ENCODE data around the gene SLIRP. TPM values are rescaled to one million over a fixed set of nuclear protein-coding genes. Genes with fewer than 3 reads are reported as not detected.

The SLIRP gene
- total and polyA plus RNA-seq, 2 experiments from 2014 or later = 246 to 425 TPM

DNA sequence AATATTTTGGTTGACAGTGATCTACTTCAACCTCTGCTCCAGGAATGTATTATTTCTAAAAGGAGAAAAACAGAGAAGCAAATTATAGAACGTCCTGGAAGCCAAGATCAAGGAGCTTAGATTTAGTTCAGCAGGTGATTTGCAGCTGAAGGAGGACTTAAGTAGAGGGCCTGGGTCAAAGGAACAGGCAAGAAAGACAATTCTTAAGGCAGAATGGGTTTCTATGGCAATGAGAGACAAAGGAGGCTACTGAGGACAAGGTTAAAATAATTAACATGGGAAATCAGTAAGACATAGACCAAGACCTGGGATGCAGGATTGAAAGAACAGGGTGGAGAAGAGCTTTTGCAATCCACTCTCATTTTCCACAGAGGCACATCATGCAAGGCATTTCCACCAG is 55.4 kb downstream of the SLIRP start:
- Histone ChIP-seq H2AFZ (no peak overlapping the region), H3K36me3 (replicated peaks; ENCODE audit: insufficient read depth, low read depth) (no peaks in the 10 kb centered on the region), H3K4me1 (ENCODE audit: insufficient read depth) (peaks cover 3% of the 10 kb centered on the region), H3K27ac (no peak overlapping the region), H3K27me3 (no peaks in the 10 kb centered on the region), H3K79me2 (peaks cover 21% of the 10 kb centered on the region), H3K9me3 (ENCODE audit: low read depth) (no peaks in the 10 kb centered on the region), H4K20me1 (ENCODE audit: insufficient read depth, poor library complexity, severe bottlenecking) (peaks cover 19% of the 10 kb centered on the region), H3K4me3 (no peak overlapping the region), H3K9me2 (replicated peaks; ENCODE audit: insufficient read depth) (no peaks in the 10 kb centered on the region), H3K4me2 (no peak overlapping the region)
- 48% methylated on average over 1 of the region's 1 CpG for WGBS (ENCODE audit: low lambda C conversion rate, missing lambda C conversion rate)
- no peak for DNase-seq (ENCODE audit: low spot score)
- TF ChIP-seq, protein P1, sequence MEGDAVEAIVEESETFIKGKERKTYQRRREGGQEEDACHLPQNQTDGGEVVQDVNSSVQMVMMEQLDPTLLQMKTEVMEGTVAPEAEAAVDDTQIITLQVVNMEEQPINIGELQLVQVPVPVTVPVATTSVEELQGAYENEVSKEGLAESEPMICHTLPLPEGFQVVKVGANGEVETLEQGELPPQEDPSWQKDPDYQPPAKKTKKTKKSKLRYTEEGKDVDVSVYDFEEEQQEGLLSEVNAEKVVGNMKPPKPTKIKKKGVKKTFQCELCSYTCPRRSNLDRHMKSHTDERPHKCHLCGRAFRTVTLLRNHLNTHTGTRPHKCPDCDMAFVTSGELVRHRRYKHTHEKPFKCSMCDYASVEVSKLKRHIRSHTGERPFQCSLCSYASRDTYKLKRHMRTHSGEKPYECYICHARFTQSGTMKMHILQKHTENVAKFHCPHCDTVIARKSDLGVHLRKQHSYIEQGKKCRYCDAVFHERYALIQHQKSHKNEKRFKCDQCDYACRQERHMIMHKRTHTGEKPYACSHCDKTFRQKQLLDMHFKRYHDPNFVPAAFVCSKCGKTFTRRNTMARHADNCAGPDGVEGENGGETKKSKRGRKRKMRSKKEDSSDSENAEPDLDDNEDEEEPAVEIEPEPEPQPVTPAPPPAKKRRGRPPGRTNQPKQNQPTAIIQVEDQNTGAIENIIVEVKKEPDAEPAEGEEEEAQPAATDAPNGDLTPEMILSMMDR (IDR thresholded peaks at IDR 0.05; ENCODE audit: poor library complexity) = no peak
- no peak for TF ChIP-seq EZH2 (IDR thresholded peaks at IDR 0.05; ENCODE audit: borderline replicate concordance)
- TF ChIP-seq EZH2phosphoT487 (IDR thresholded peaks at IDR 0.05; ENCODE audit: low read depth, severe bottlenecking, unreplicated experiment) = no peak

DNA sequence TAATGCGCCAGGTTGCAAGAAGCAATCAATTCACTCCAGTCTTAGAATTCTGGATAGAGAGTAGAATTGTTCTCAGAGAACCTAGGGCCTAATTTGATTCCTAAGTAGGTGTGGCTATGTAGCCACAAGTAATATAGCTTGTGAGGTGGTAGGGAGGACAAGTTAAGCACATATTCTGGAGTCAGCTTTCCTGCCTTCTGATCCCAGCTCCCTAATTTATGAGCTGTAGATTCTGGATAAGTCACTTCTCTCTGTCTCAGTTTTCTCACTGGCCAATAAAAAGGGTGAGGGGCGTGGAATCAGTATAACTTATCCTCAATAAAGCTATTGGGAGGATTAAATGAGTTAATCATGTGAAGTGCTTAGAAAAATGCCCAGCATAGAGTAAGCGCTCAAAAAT is 56.1 kb downstream of the SLIRP start:
- H3K9me2 ChIP-seq (replicated peaks; ENCODE audit: insufficient read depth) = no peaks in the 10 kb centered on the region
- H3K4me1 ChIP-seq (ENCODE audit: insufficient read depth) = peaks cover 3% of the 10 kb centered on the region
- no peak overlapping the region for H3K4me3 ChIP-seq
- TF ChIP-seq, protein P1 (IDR thresholded peaks at IDR 0.05; ENCODE audit: poor library complexity) = no peak
- no peak for TF ChIP-seq EZH2phosphoT487 (IDR thresholded peaks at IDR 0.05; ENCODE audit: low read depth, severe bottlenecking, unreplicated experiment)
- no peak for TF ChIP-seq EZH2 (IDR thresholded peaks at IDR 0.05; ENCODE audit: borderline replicate concordance)
- no peak overlapping the region for H3K4me2 ChIP-seq
- no peak overlapping the region for H2AFZ ChIP-seq
- 85% methylated on average over 3 of the region's 3 CpGs for WGBS (ENCODE audit: low lambda C conversion rate, missing lambda C conversion rate)
- H3K27me3 ChIP-seq = no peaks in the 10 kb centered on the region
- no peaks in the 10 kb centered on the region for H3K9me3 ChIP-seq (ENCODE audit: low read depth)
- peaks cover 12% of the 10 kb centered on the region for H4K20me1 ChIP-seq (ENCODE audit: insufficient read depth, poor library complexity, severe bottlenecking)
- H3K27ac ChIP-seq = no peak overlapping the region
- peaks cover 14% of the 10 kb centered on the region for H3K79me2 ChIP-seq
- H3K36me3 ChIP-seq (replicated peaks; ENCODE audit: insufficient read depth, low read depth) = no peaks in the 10 kb centered on the region
- DNase-seq (ENCODE audit: low spot score) = no peak

Other genes with a start within 250 kb of the SLIRP start
- 5.1 and 8.1 TPM in 2 replicates for gene ISM2, start 209.3 kb upstream of the SLIRP start, total RNA-seq
- 6.3 and 9.0 TPM in 2 replicates for gene ISM2, start 209.3 kb upstream of the SLIRP start, polyA plus RNA-seq
- 33.6 and 34.3 TPM in 2 replicates for gene SPTLC2, start 91.5 kb upstream of the SLIRP start, total RNA-seq
- 31.4 and 34.2 TPM in 2 replicates for gene SPTLC2, start 91.5 kb upstream of the SLIRP start, polyA plus RNA-seq
- 9.0 and 11.8 TPM in 2 replicates for gene ALKBH1, start 80 bp upstream of the SLIRP start, total RNA-seq
- gene ALKBH1, start 80 bp upstream of the SLIRP start, polyA plus RNA-seq = 10.1 and 13.6 TPM in 2 replicates
- 54.0 and 57.0 TPM in 2 replicates for gene SNW1, start 53.1 kb downstream of the SLIRP start, total RNA-seq
- 47.7 and 49.2 TPM in 2 replicates for gene SNW1, start 53.1 kb downstream of the SLIRP start, polyA plus RNA-seq
- 7.3 and 8.2 TPM in 2 replicates for gene ADCK1, start 92.0 kb downstream of the SLIRP start, total RNA-seq
- gene ADCK1, start 92.0 kb downstream of the SLIRP start, polyA plus RNA-seq = 10.1 and 16.4 TPM in 2 replicates

All from hepatocyte (in vitro differentiated cells).